M059J (cell line): ENCODE measurements around the gene WNT4. TPM values are rescaled to one million over a fixed set of nuclear protein-coding genes. Genes with fewer than 3 reads are reported as not detected.
A peak's percentile ranks its signal among the peaks of the same experiment; 100 is the strongest.

Experiments
- DNase-seq: peaks from one replicate; pipeline ENCODE4 v3.0.0-alpha.2; 2012; ENCODE audit warnings: low read depth
- total RNA-seq: library from RNA; depleted of rRNA; stranded (reverse); fragments of >200 nt; shearing (Covaris generic); gene quantifications from 2 replicates; pipeline ENCODE4 v1.2.3, GENCODE V29; 2014; rRNA removed

Gene WNT4
- 0.05 TPM in 1 of 2 replicates, not detected in the other for total RNA-seq

DNA sequence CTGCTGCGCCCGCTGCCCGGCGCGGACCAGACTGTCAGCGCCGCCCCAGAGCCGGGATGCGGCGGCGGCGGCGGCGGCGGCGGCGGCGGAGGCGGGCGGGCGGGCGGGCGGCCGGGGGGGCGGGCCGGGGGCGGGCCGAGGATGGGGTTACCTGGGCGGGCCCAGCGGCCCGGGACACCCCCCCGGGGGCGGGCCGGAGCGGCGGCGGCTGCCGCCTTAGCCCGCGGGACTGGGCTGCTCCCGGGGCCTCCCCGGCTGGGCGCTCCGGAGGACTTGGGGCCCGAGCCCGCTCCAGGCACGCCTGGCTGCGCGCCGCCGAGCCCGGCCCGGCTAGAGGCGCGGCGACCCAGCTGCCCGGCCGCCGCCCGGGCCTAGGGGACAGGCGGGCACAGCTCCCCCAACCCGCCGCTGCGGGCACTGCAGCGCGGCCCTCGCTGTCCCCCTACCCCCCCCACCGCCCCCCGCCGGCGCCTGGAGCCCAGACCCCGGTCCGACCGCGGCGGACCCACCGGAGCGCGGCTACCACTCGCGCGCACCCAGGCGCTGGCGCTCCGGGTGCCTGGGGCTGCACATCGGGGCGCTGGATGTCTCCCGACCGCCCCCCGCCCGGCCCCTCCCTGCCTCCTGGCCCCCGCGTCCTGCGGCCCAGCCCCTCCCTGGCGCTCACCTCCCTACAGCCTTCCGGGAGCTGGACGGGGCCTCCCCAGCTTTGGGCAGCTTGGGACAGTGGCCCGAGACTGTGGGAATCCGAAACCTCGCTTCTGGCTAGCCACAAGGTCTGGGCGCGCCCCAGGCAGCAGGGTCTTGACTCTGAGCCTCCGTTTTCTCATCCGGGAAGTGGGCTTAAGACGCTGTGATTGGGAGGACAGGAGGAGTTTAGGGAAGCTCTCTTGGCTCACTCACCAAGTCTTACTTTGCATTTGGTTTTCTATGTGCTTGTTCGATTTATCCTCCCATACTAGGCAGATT is at the start of gene WNT4:
Gene WNT4, minus strand, starts transcription at position 33 of the 969 bp plus-strand sequence. CDS start 175 bp downstream, outside the sequence.
- peak; percentile 48 for DNase-seq

DNA sequence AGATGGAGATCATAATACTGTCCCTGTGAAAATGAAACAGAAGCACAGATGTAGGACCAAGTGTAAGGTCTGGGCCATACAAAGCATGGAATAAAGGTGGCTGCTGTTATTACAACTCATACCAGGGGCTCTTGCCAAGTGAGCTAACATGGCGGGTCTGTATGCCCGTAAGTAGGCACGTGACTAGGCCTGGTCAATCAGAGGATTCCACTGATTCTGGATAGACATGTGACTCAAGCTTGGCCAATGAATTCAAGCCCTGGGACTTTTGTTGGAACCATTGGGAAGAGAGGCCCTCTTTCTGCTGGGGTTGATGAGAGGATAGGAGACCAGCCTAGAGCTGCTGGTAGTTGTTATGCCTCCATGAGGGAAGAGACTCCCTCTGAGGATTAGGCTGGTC is 47.8 kb upstream of the WNT4 start:
- DNase-seq = no peak

DNA sequence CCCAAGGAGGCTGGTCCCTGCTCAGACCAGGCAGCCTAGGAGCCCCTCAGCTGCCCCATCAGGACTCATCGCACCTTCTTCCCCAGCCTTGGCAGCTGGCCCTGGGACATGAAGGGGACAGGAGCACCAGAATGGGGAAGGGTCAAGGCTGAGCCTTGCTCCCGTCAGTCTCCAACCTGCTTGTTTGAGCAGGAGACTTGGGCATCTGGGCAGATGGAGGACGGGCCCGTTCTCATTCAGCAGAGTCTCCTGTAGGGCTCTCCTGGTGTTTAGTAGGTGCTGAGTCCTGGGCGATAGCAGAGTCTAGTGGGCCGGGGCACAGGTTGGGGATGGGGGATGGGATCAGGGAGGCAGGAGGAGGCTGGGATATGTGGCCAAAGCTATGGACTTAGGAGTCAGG is 47.4 kb upstream of the WNT4 start:
- no peak for DNase-seq

DNA sequence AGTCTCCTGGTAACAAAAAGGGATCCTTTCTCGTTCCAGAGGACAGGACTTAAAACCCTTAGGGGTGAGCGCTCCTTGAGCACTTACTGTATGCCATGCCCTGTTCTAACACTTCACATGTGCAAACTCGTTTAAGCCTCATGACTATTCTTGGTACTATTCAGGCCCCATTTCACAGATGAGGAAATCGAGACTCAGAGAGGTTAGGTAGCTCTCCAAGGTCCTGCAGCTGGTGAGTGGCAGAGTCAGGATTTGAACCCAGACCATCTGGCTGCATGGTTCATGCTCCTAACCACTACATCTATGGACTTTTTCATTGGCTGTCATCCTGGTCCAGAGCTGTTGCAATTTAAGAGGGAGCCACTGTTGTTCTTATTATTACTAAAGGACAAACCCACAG is 46.7 kb upstream of the WNT4 start:
- no peak for DNase-seq

DNA sequence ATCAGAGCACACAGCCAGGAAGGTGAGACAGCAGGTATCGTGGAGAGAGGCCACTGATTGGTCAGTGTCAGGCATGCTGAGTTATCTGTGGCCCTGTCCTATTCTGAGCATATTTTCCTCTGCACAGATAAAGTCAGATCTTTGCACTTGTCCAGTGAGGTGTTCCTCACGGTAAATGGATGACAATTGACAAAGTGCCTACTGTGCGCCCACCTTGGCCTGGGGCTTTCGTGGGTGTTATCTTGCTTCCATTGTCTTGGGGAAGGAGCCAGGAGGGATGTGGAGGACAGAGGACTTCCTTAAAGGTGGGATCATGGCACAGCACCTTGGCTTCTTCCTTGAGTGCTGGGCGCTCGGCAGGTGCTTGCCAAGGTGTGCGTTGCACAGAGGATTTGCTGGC is 46.0 kb upstream of the WNT4 start:
- DNase-seq = no peak

DNA sequence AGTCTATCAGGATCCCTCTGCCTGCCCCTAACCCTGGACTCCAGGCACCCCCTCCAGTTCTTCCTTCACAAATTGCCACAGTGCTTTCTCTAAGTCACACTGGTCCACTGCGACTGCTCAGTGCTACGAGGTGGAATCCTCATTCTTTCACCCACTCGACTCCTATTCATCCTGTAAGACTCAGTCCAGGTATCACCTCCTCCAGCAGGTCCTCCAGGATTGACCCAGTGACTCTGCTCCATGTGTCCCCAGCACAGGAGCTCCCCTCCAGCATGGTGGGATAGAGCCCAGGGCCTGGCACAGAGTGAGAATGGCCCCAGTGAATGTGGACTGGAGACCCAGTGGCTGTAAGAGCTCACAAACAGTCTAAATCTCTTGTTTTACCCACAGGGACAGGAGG is 45.5 kb upstream of the WNT4 start:
- no peak for DNase-seq

DNA sequence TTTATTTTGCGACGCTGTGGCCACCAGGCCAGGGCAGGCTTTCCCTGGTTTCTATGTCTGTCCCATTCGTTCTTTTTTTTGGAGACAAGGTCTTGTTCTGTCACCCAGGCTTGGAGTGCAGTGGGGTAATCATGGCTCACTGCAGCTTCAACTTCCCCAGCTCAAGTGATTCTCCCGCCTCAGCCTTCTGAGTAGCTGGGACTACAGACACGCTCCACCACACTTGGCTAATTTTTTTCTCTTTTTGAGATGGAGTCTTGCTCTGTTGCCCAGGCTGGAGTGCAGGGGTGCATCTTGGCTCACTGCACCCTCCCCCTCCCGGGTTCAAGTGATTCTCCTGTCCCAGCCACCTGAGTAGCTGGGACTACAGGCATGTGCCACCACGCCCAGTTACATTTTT is 43.4 kb upstream of the WNT4 start:
- DNase-seq = no peak

DNA sequence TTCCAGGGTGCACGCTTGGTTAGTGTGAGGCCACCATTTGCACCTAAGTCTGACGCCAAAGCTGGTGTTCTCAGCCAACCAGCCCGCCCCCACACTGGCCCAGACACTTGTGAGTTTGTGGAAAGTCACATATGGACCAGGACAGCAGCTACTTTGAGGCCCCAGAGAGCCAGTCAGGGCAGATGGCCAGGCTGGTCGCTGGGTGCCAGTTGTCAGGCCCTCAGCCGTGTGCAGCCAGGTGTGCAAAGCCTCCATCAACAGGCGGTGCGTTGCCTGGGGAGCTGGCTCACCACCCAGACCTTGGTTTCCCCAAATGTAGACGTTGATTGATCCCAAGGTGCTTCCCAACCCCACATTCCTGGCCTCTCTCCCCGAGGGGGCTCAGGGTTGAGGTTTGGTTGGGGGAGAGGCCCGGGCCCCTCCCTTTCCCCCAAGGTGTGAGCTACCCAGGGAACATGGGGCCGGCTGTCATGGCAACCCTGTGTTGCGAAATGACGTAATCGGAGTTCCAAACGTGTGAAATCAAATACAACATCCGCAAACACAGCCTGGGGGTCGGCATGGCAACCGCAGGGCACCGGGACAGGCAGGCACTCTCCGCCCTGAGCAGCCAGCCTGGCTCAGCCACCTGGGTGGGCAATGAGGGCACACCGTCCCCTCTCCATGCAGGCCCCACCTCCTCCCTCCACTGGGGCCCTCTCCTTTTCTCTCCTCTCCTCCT is 42.2 kb upstream of the WNT4 start:
- peak; percentile 73 for DNase-seq

DNA sequence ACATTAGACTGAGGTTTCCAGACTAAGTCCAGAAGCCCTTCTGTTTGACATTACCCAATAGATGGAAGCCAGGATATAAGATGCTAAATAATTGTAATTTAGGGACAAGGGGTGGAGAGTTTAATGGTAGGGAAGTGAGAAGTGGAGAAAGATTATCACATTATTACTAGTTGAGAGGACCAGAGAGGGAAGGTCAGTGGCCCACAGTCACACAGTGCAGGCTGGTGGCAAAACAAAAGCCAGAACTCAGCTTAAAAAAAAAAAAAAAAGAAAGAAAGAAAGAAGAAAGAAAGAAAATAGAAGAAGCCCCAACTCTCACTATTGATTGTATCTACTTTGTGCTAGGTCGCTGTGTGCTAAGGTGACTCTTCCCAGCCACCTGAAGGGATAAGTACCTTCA is 41.6 kb upstream of the WNT4 start:
- DNase-seq = no peak

DNA sequence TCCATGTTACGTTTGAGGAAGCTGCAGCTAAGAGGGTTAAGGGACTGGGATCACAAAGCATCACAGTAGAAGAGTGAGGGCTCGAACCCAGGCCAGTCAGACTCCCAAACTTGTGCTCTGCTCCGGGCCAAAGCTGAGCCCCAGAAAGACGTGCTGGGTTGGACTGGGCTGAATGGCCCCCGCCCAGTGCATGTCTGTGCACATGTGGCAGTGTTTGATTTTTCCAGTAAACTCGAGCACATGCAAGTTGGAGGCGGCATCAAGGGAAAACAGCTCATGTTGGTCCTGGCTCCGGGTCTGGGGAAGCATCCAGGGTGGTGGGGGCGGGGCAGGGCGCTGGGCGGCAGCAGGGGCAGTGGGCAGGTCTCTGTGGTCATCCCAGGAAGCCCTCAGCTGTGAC is 39.8 kb upstream of the WNT4 start:
- DNase-seq = no peak

DNA sequence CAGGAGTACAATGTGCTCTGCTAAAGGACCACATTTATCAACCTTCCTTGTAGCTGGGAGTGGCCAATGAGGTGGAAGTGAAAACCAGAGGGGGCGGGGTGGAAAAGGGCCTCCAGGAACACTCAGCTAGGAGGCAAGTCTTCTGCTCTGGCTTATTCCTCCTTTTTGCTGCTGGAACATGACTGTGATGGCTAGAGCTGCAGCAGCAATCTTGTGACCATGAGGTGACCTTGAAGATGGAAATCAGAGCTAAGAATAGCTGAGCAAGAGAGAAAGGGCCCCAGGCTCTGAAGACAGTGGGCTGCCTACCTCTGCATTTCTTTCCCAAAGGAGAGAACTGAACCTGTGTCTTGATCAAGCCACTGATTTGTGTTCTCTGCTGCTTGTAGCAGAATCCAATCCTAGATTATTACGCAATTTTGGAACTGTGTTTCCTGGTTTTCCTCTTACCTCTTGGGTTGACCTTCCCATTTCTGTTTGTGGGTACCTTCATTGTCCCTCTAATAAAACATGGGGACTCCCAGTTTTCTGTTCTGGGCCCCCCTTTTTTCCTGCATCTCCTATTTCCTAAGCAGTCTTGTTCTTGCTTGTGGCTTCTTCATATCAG is 36.4 kb upstream of the WNT4 start:
- no peak for DNase-seq

DNA sequence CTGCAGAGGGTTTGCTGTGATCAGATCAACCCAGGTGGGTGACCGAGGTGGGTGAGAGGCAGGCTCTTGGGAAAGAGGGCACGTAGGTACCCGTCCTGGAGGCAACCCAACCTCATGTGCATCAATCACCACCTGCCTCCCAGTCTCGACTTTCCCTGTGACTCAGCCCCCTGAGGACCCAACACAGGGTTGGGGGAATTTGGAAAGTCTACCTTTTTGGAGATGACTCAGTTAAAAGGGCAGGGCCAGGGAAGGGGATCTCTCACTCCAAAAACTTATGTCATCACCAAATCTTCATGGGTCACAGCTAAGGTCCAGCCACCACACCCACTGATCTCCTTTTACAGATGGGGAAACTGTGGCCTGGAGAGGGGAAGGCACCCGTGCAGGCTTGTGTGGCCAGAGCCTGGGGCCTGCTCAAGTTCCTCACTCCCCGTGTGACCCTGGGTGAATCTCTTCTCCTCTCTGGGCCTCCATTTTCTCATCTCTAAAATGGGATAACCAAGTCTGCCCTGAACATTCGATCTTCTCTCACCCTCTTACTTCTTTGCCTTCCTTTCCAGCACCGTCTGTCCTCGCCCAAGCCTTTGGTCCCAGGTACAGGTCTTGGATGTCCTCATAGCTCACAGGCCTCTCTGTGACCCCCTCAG is 34.6 kb upstream of the WNT4 start:
- peak; percentile 22 for DNase-seq

DNA sequence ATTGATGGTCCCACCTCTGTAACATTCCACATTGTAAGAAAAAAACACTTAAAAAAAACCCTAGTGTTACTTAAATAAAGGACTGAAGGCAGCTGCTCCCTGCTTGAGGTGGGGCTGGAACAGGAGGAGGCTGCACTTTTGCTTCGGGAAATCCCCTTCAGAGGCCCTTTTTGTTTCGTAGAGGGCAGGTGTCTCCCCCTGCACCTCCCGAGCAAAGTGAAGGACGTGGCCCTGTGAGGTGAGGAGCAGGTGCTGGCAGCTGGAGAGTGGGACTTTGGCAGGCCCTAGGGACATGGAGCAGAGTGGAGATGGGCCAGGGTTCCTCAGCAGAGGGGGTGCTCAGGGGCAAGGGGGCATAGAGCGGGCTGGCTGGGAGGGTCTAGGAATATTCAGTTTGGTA is 33.4 kb upstream of the WNT4 start:
- no peak for DNase-seq

DNA sequence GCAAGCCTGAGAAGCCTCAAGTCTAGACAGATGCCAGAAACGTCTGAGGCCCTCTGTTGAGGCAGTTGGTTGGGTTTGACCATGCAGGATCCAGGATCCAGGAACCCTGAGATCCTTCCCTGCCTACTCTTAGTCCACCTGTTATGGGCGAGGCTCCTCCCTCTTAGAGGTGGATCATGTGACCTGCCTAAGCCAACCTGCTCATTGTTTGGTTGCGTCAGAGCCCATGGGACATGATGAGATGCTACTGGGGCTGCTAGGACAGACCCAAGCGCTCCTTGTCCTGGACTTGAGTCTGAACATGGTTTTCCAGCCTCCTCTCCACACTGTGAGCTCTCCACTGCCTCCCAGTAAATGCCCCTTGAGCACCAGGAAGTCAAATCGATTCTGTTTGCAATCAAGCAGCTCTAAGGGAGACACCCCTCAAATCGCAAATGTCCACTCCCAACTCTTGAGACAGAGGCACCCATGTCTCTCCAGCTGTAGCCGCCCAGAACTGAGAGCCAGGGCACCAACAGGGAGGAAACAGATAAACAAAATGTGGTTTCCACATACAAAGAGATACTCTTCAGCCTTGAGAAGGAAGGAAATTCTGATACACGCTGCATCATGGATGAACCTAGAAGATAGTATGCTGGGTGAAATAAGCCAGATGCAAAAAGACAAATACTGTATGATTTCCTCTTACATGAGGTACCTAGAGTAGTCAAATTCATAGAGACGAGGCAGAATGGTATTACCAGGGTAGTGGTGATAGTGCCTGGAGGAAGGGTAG is 31.7 kb upstream of the WNT4 start:
- no peak for DNase-seq

DNA sequence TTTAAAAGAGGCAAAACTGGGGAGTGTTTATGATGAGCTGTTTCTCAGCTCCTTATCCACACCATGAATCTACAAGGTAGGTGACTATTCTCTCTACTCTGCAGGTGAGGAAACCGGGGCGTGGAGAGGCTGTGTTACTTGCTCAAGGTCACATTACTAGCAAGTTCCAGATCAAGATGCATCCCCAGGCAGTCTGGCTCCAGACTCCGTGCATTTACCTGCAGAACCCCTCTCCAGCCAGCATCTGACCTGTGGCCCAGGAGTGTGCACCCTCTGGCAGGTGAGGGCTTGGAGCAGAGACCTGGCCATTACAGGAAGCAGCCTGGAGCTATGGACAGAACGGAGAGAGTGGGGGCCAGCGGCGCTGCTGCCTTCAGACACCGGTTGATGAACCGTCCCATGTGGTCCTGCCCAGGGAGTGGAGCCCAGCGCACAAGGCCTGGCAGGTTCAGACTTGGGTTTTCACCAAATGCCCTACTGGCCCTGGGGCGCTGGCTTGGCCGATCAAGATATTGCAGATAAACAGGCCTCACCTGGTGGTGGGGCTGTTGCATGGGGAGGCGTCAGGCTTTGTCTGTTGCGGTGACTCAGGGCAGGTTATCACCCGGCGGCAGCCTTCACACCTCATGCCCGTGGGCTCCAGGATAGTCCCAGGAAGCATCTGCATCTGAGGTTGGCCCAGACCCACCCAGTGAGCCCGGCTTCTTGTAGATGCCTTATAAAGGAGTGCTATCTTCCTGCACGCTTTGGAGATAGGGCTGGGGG is 29.2 kb upstream of the WNT4 start:
- DNase-seq = no peak

DNA sequence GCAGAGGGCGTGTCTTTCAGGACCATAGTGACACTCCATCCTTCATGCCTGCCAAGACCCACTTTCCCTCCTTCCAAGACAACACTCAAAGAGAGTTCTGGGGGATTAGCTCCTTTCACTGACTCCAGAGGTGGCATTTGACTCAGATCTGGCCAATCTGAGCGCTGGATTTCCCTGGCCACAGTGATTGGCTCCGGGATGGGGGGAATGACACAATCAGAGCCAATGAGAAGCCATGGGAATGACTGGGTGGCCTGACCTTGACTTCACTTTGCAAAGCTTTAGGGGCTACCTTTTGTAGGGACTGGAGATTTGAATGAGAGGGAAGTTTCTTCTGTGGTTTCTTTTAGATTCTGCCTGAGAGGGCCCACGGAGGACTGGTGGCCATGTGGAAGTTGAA is 26.9 kb upstream of the WNT4 start:
- no peak for DNase-seq

DNA sequence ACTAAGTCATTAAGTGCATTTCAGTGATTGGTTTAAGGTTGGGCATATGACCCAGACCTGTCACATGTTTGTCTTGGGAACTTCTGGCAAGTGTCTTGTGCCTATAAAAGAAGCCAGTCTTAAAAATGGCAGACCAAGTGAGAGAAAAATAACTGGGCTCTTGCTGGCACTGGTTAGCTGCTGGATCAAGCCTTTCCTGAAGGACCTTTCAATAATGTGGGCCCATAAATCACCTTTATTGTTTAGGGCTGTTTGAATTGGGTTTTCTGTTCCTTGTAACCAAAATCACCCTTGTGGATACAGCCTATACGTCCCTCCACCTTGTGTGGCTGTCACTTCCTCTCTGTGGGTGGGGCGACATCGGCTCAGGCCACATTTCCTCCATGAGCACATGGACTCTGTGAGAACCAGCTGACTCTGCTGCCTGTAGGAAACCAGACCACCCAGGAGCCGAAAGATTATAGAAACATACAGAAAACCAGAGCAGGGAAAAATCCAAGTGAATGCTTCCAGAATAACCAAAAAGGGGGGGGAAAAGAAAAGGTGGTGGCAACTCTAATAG is 25.6 kb upstream of the WNT4 start:
- no peak for DNase-seq

DNA sequence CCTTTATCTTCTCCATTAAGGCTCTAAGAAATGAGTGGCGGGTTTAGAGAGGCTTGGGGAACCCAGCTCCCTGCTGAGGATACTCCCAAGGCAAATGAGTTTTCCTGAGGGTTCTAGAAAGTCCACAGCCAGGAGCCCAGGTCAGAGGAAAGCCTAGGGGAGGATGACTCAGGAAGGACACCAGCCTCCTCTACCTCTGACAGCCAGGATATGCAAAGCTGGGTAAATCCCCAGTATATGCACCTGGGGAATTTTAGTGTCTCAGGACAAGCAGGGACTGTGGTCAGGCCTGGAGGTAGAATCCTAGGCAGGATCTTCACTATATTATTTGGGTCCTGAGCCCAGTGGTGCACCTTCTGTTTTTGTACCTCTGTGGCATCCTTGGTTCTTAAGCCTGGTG is 23.5 kb upstream of the WNT4 start:
- no peak for DNase-seq

DNA sequence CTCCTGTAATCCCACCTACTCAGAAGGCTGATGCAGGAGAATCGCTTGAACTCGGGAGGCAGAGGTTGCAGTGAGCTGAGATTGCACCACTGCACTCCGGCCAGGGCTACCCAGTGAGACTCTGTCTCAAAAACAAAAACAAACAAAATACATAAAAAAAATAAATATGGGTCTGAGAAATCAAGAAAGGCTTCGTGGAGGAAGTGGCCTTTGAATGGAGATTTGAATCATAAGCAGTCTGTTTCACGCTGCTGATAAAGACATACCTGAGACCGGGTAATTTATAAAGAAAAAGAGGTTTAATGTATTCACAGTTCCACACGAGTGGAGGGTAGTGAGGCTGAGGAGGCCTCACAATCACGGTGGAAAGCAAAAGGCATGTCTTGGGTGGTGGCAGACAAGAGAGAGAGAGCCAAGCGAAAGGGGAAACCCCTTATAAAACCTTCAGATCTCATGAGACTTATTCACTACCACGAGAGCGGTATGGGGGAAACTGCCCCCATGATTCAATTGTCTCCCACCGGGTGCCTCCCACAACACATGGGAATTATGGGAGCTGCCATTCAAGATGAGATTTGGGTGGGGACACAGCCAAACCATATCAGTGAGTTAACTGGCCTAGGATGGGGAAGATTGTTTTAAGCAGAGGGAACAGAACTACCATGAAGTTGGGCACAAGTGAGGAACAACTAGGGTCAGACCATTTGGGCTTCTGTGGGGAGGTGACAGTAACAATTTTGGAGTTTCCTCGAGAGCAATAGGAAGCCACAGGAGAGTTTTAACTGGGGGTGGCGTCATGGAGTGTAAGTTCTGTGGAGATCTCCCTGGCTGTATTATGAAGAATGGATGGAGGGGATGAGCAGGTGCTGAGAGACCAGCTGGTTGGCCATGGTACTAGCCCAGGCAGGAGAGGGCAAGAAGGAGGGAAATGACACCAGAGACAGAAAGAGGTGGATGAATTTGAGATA is 22.2 kb upstream of the WNT4 start:
- DNase-seq = no peak
